Loucy (cell line): Measurements from ENCODE around the gene PKP1.

ENCODE experiments used
- H2AFZ ChIP-seq: fragments of 200-600 bp; sonication (generic); 2 replicates; pipeline ENCODE4 v1.6.0; 2016; ENCODE audit warnings: antibody characterized with exemption, mild to moderate bottlenecking, low read length, moderate library complexity
- H3F3A ChIP-seq: fragments of 200-600 bp; 2 replicates; pipeline ENCODE4 v1.6.0; 2016; ENCODE audit warnings: antibody characterized with exemption, low read depth, mild to moderate bottlenecking
- H3K27me3 ChIP-seq: fragments of 200-600 bp; sonication (generic); 2 replicates; pipeline ENCODE4 v1.6.1; 2014; ENCODE audit warnings: low read length, mild to moderate bottlenecking; ENCODE audit not compliant: insufficient read depth, poor library complexity, severe bottlenecking
- H3K36me3 ChIP-seq: fragments of 200-600 bp; sonication (generic); 2 replicates; pipeline ENCODE4 v1.6.1; 2016; ENCODE audit warnings: low read length; ENCODE audit not compliant: insufficient read depth
- H3K4me1 ChIP-seq: fragments of 200-600 bp; sonication (generic); 2 replicates; pipeline ENCODE4 v1.5.1; 2014; ENCODE audit warnings: low read length, mild to moderate bottlenecking; ENCODE audit not compliant: insufficient read depth, poor library complexity, severe bottlenecking
- H3K4me2 ChIP-seq: fragments of 200-600 bp; sonication (generic); 2 replicates; pipeline ENCODE4 v1.6.0; 2014; ENCODE audit warnings: antibody characterized with exemption, low read length, low read depth, mild to moderate bottlenecking; ENCODE audit not compliant: poor library complexity, severe bottlenecking
- H3K4me3 ChIP-seq: fragments of 200-600 bp; sonication (generic); 2 replicates; pipeline ENCODE4 v1.5.1; 2014; ENCODE audit warnings: low read length, mild to moderate bottlenecking, mixed read lengths; ENCODE audit not compliant: poor library complexity, severe bottlenecking
- H3K79me2 ChIP-seq: fragments of 200-600 bp; sonication (generic); 2 replicates; pipeline ENCODE4 v1.6.1; 2014; ENCODE audit warnings: low read length; ENCODE audit not compliant: insufficient read depth
- H3K9ac ChIP-seq: fragments of 200-600 bp; sonication (generic); 2 replicates; pipeline ENCODE4 v1.6.0; 2014; ENCODE audit warnings: mild to moderate bottlenecking, low read depth, low read length, moderate library complexity; ENCODE audit not compliant: poor library complexity, severe bottlenecking
- H3K9me2 ChIP-seq: fragments of 200-600 bp; sonication (generic); replicated peaks from 2 replicates; pipeline ENCODE4 v1.6.1; 2016; ENCODE audit warnings: low read depth, low read length, mixed read lengths
- H3K9me3 ChIP-seq: fragments of 200-600 bp; sonication (generic); 2 replicates; pipeline ENCODE4 v1.6.1; 2014; ENCODE audit warnings: mild to moderate bottlenecking, antibody characterized with exemption, low read length, low read depth; ENCODE audit not compliant: insufficient read depth
- H4K20me1 ChIP-seq: fragments of 200-600 bp; sonication (generic); 2 replicates; pipeline ENCODE4 v1.6.0; 2014; ENCODE audit warnings: antibody characterized with exemption, low read length, mild to moderate bottlenecking; ENCODE audit not compliant: insufficient read depth, poor library complexity, severe bottlenecking
- EZH2phosphoT487 ChIP-seq: fragments of 200-600 bp; IDR thresholded peaks from 2 replicates; pipeline ENCODE4 v1.6.1; 2018; ENCODE audit warnings: antibody characterized with exemption, mild to moderate bottlenecking, moderate library complexity, borderline replicate concordance
- TF ChIP-seq, protein P1 (sequence below): fragments of 200-600 bp; sonication (generic); conservative IDR thresholded peaks from 2 replicates; pipeline ENCODE4 v1.5.1; 2014; ENCODE audit warnings: mild to moderate bottlenecking, antibody characterized with exemption, low read length

The PKP1 gene

DNA sequence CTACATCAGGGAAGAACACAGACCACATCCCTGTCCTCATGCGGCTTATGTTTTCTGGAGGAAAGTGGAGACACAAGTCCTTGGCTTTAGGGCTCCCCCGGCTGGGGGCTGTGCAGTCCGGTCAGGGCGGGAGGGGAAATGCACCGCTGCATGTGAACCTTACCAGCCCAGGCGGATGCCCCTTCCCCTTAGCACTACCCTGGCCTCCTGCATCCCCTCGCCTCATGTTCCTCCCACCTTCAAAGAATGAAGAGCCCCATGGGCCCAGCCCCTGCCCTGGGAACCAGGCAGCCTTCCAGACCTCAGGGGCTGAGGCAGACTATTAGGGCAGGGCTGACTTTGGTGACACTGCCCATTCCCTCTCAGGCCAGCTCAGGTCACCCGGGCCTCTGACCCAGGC lies 48.7 kb downstream of the PKP1 start:
- TF ChIP-seq EZH2phosphoT487 = no peak
- TF ChIP-seq, protein P1, sequence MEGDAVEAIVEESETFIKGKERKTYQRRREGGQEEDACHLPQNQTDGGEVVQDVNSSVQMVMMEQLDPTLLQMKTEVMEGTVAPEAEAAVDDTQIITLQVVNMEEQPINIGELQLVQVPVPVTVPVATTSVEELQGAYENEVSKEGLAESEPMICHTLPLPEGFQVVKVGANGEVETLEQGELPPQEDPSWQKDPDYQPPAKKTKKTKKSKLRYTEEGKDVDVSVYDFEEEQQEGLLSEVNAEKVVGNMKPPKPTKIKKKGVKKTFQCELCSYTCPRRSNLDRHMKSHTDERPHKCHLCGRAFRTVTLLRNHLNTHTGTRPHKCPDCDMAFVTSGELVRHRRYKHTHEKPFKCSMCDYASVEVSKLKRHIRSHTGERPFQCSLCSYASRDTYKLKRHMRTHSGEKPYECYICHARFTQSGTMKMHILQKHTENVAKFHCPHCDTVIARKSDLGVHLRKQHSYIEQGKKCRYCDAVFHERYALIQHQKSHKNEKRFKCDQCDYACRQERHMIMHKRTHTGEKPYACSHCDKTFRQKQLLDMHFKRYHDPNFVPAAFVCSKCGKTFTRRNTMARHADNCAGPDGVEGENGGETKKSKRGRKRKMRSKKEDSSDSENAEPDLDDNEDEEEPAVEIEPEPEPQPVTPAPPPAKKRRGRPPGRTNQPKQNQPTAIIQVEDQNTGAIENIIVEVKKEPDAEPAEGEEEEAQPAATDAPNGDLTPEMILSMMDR = no peak
- Histone ChIP-seq H3K4me3 (no peak overlapping the region), H3K79me2 (no peaks in the 10 kb centered on the region), H2AFZ (no peak overlapping the region), H3K27me3 (no peaks in the 10 kb centered on the region), H3K4me1 (no peaks in the 10 kb centered on the region), H3K9me2 (no peaks in the 10 kb centered on the region), H3K9ac (no peak overlapping the region), H3K9me3 (no peaks in the 10 kb centered on the region), H3K4me2 (no peak overlapping the region), H3F3A (no peaks in the 10 kb centered on the region), H3K36me3 (no peaks in the 10 kb centered on the region), H4K20me1 (no peaks in the 10 kb centered on the region)

DNA sequence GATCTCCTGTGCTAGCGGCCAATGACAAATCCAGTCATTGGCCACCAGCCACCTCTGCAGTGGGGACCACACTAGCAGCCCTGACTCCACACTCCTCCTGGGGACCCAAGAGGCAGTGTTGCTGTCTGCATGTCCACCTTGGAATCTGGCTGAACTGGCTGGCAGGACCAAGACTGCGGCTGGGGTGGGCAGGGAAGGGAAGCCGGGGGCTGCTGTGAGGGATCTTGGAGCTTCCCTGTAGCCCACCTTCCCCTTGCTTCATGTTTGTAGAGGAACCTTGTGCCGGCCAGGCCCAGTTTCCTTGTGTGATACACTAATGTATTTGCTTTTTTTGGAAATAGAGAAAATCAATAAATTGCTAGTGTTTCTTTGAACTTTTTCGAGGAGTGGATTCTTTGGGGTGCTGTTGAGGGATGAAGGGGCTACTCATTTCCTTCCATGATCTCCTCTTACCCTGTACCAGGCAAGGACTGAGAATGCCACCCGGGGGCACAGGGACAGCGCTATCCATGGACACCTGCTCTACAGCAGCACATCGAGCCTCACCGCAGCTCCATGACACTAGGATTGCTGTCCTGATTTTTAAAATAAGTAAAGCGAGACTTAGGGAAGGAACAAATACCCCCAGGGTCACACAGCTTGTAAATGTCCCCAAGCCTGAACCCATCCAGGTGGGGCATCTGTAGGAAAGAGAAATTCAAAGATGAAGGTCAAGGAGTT lies 49.5 kb downstream of the PKP1 start:
- no peaks in the 10 kb centered on the region for H3K9me3 ChIP-seq
- H3K27me3 ChIP-seq = no peaks in the 10 kb centered on the region
- no peaks in the 10 kb centered on the region for H3F3A ChIP-seq
- no peak for TF ChIP-seq EZH2phosphoT487
- TF ChIP-seq, protein P1 = no peak
- no peaks in the 10 kb centered on the region for H4K20me1 ChIP-seq
- H3K9ac ChIP-seq = no peak overlapping the region
- H3K4me3 ChIP-seq = no peak overlapping the region
- no peak overlapping the region for H2AFZ ChIP-seq
- H3K79me2 ChIP-seq = no peaks in the 10 kb centered on the region
- no peaks in the 10 kb centered on the region for H3K4me1 ChIP-seq
- no peaks in the 10 kb centered on the region for H3K36me3 ChIP-seq
- H3K9me2 ChIP-seq = no peaks in the 10 kb centered on the region
- no peak overlapping the region for H3K4me2 ChIP-seq

DNA sequence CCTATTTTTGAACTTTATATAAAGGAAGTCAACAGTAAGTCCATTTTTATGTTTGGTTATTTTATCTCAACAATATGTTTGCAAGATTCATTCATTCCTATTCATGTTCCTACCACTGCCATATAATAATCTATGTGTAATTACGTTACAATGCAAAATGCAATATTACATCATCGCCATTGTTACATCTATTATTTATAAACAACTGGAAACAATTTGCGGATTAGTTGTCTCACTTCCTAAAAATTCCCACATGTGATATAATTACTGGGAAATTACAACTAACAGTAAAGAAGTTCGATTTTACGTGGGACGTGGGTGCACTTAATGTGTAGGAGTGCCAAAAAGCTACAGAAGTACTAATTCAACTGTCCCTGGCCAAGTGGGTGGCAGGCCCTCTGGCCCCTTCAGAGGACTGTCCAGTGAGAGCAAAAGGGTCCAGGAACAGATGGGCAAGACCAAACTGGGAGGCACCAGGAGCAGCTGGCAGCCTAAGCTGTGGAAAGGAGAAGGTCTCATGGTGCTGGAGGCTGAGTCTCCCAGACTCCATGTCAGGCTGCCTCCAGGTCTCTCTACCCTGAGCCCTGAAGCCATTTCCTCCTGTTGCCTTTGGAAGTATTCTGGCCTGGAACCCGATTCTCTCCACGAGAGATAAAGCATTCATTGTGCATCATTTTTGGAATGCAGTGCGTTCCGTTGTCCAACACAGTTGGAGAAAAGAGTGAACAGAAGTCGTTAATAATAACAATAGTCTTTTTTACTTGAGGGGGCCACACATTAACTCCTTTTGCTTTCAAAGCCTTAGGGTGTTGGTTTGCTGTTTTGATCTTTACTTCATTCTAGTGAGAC lies 51.2 kb downstream of the PKP1 start:
- H3K9me2 ChIP-seq = no peaks in the 10 kb centered on the region
- no peaks in the 10 kb centered on the region for H3K36me3 ChIP-seq
- H3F3A ChIP-seq = no peaks in the 10 kb centered on the region
- H4K20me1 ChIP-seq = no peaks in the 10 kb centered on the region
- H3K4me1 ChIP-seq = no peaks in the 10 kb centered on the region
- no peaks in the 10 kb centered on the region for H3K79me2 ChIP-seq
- TF ChIP-seq, protein P1 = no peak
- TF ChIP-seq EZH2phosphoT487 = no peak
- H3K9me3 ChIP-seq = no peaks in the 10 kb centered on the region
- no peaks in the 10 kb centered on the region for H3K27me3 ChIP-seq
- H3K4me3 ChIP-seq = no peak overlapping the region
- no peak overlapping the region for H3K4me2 ChIP-seq
- H3K9ac ChIP-seq = no peak overlapping the region
- no peak overlapping the region for H2AFZ ChIP-seq
